Activated CD8-positive, alpha-beta memory T cell treated with anti-CD3 and anti-CD28 coated beads for 36 hours (primary cell): Measurements from ENCODE around the gene PEX13. TPM values are rescaled to one million over a fixed set of nuclear protein-coding genes. Genes with fewer than 3 reads are reported as not detected.

Experiments
- CTCF ChIA-PET: fragments of 350-600 bp; sonication (Branson Sonifier 250); formaldehyde crosslinking; loops from one replicate; lab custom pipeline; 2021; ENCODE audit warnings: antibody characterized with exemption; lab: Charles Lee
- POLR2A ChIA-PET: fragments of 350-600 bp; sonication (Branson Sonifier 250); formaldehyde crosslinking; loops from one replicate; lab custom pipeline; 2021; ENCODE audit warnings: antibody characterized with exemption; lab: Charles Lee
- total RNA-seq, 2 experiments: library from RNA; stranded (reverse); gene quantifications; one replicate each; pipeline ENCODE4 v1.2.3, GENCODE V29; 2021

The PEX13 gene
- total RNA-seq, 2 experiments from 2014 or later: 19.1 to 21.2 TPM

- POLR2A ChIA-PET: no interaction called here
- CTCF ChIA-PET: no interaction called here
These were observed 27.1 kb downstream of the PEX13 start for GRCh38 chr2:61044636-61045035.

DNA sequence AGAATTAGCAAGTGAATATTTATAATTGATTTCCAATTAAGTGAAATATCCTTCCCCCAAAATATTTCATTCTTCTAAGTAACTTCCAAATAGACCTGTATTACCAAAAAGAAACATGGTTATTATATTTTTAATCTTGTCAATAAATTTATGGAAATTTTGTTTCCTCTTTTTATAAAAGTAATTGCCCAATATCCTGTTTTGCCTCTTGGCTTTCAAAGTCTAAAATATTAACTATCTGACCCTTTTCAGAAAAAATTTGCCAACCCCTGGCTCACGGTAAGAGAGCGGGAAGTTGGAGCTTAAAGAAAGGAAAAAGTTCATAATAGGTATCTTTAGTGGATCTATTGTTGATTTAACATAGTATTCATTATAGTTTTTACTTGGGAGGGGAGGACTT is 27.7 kb downstream of the PEX13 start:
- ChIA-PET CTCF (no interaction called here), POLR2A (interaction anchor here (0.6 kb wide), 1 partner anchor 821 kb away, joined by 3 read pairs; no protein-coding TSS in a partner anchor)

- POLR2A ChIA-PET: no interaction called here
- CTCF ChIA-PET: no interaction called here
These were observed 28.5 kb downstream of the PEX13 start for GRCh38 chr2:61045999-61046398.

GRCh38 chr2:61055557-61055956 is 38.0 kb downstream of the PEX13 start:
- POLR2A ChIA-PET: no interaction called here
- CTCF ChIA-PET: no interaction called here

GRCh38 chr2:61057562-61057961 is 40.0 kb downstream of the PEX13 start:
- CTCF ChIA-PET: no interaction called here
- POLR2A ChIA-PET: no interaction called here

GRCh38 chr2:61059382-61059781 is 41.9 kb downstream of the PEX13 start:
- ChIA-PET POLR2A (no interaction called here), CTCF (no interaction called here)

DNA sequence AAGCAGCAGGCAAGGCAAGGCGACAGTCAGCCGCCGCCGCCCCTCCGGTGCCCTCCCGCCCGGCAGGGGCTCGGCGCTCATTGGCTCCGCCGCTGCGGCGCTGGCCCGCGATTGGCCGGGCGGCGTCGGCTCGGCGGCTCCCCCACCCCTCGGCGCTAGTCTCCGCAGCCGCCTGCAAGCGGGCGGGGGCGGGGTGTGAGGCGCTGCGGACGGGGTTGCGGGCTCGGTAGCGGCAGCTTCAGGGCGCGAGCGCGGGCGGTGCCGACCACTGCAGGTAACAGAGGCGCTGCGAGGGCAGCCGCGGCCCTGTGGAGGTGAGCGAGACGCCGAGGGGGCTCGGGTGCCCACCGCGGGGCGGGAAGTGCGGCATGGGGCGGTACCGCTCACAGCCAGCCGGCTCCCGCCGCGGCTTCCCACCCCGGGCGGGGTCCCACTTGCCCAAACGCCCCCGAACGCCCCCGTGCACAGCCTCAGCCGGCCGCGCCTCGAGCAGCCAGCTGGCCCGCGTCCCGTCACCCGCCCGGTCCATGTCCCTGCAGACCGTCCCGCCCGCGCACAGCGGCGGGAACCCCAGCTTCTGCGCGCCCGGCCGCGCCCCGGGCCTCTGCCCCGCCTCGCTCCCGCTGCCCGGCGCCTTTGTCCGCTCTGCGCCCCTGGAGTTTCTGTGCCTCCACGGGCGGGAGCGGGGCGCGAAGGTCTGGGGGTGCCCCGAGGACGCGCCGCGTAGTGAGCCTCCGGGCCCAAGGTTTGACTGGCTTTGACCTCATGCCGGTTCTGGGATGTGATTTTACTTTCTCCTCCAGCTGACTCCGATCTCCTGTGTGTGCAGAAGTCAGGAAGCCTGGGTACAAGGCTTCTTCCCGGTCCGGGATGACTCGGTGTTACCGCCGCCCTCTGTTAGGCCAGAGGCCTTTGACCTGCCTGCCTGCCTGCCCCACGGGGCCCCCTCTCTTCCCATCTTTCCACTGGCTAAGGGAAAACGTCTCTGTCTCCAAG is 48.5 kb downstream of the PEX13 start, which contains the start of gene SANBR:
TSS of gene SANBR (plus strand) at position 158 of the 996 bp plus-strand sequence. CDS start 4,480 bp downstream, outside the sequence.
- ChIA-PET CTCF (interaction anchor here (0.6 kb wide), 1 partner anchor 358 kb away, joined by 4 read pairs; no protein-coding TSS in a partner anchor), POLR2A (interaction anchor here (0.6 kb wide), 2 partner anchors 110 to 302 kb away, joined by 3 to 4 read pairs; no protein-coding TSS in a partner anchor)

DNA sequence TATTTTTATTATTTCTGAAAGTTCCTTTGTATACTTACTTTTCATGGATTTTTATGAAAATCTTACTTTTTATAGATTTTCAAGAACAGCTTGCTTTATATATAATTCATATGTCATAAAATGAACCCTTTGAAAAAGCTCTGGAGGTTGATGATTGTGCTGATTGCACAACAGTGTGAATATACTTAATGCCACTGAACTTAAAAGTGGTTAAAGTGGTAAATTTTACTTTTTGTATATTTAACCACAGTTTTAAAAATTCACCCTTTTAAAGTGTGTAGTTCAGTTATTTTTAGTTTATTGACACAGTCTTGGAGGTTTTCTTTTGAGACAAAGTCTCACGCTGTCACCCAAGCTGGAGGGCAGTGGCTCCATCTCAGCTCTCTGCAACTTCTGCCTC is 56.6 kb downstream of the PEX13 start:
- POLR2A ChIA-PET: no interaction called here
- CTCF ChIA-PET: no interaction called here

- ChIA-PET POLR2A (no interaction called here), CTCF (no interaction called here)
These were observed 68.4 kb downstream of the PEX13 start for GRCh38 chr2:61085883-61086282.

DNA sequence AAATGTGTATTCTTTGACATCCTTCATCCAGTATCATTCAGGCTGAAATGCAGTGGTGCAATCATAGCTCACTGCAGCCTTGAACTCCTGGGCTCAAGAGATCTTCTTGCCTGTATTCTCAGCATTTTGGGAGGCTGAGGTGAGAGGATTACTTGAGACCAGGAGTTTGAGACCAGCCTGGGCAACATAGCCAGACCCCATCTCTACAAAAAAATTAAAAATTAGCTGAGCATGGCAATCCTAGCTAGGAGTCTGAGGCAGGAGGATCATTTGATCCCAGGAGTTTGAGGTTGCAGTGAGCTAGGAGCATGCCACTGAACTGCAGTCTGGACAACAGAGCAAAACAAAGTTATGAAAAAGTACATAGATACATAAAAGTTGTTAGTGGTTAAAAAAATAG is 72.3 kb downstream of the PEX13 start:
- ChIA-PET POLR2A (no interaction called here), CTCF (interaction anchor here (1.0 kb wide), 1 partner anchor 18 kb away, joined by 3 read pairs; no protein-coding TSS in a partner anchor)

DNA sequence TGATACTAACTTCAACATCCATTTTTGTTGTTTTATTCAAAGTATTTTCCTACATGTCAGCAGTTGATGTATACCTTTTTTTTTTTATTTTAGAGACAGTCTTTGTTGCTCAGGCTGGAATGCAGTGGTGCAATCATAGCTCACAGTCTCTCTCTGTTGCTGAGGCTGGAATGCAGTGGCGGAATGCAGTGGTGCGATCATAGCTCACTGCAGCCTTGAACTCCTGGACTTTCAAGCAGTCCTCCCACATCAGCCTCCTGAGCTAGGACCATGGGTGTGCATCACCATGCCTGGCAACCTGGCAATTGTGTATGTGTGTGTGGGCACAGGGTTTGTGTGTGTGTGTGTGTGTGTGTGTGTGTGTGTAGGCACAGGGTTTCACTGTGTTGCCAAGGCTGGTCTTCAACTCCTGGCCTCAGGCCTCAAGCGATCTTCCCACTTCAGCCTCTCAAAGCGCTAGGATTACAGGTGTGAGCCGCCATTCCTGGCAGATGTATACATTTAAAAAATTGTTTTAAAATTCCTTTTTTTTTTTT is 72.9 kb downstream of the PEX13 start:
- POLR2A ChIA-PET: no interaction called here
- CTCF ChIA-PET: interaction anchor here (0.7 to 1.0 kb wide), 2 partner anchors 18 to 405 kb away, joined by 3 to 4 read pairs; no protein-coding TSS in a partner anchor

GRCh38 chr2:61091485-61091884 is 74.0 kb downstream of the PEX13 start:
- POLR2A ChIA-PET: no interaction called here
- CTCF ChIA-PET: no interaction called here

DNA sequence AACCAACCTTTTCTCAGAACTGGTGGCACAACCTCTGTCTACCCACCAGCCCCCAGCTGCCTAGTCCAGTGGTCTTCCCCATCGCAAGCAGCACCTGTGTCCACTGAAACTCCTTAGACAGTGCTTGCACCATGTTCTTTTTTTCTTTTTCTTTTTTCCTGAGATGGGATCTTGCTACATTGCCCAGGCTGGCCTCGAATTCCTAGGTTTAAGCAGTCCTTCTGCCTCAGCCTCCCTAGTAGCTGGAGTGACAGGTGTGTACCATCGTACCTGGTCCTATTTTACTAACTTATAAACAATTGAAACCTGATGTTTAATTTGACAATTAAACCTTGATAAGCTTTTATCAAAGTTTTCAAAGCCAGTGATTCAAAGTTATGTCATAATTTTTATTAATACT is 78.9 kb downstream of the PEX13 start:
- POLR2A ChIA-PET: no interaction called here
- CTCF ChIA-PET: no interaction called here

DNA sequence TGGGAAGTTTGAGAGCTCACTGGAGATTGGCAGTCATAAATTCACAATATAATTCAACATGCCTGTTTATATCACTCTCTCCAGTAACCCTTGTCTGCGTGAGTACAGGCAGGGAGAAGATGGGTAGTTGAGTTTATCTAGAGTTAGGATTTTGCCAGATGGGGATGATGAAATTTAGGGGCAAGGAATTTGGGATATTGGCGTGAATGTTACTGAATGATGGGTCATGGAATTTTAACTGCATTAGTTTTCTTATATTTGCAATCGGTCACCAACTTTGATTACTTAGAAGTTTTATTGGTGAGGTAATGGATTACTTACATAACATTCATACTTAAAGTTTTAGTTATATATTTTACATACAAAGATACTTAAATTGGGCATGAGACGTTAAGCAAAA is 83.3 kb downstream of the PEX13 start:
- CTCF ChIA-PET: no interaction called here
- POLR2A ChIA-PET: no interaction called here

Other genes starting within 250 kb of the PEX13 start
- 10 to 100 TPM; 55.3 TPM for gene REL, start 136.1 kb upstream of the PEX13 start, total RNA-seq
- 1 to 10 TPM; 8.7 to 8.8 TPM for gene PUS10, start 535 bp downstream of the PEX13 start, total RNA-seq
- gene SANBR, start 48.2 kb downstream of the PEX13 start, total RNA-seq: 1 to 10 TPM; 2.0 to 2.5 TPM
- 10 to 100 TPM; 10.5 to 11.9 TPM for gene C2orf74, start 144.5 kb downstream of the PEX13 start, total RNA-seq